Measurements from ENCODE around the gene MYO7A.

MYO7A gene

GRCh38 chr11:77109236-77110019 lies 18.6 kb upstream of the MYO7A start:
- no peaks in the 10 kb centered on the region for H3K36me3 ChIP-seq (ENCODE audit: insufficient read depth)
- H3K27me3 ChIP-seq (ENCODE audit: insufficient read depth, low read depth), result no peaks in the 10 kb centered on the region
- no peak for TF ChIP-seq CTCF (conservative IDR thresholded peaks at IDR 0.05; ENCODE audit: low read depth, low read length)
- H3K4me3 ChIP-seq (IDR thresholded peaks at IDR 0.05; ENCODE audit: insufficient read depth, low read depth, low read length), result no peak overlapping the region
- H4K20me1 ChIP-seq (ENCODE audit: insufficient read depth), result no peaks in the 10 kb centered on the region
- no peak overlapping the region for H3K9ac ChIP-seq
- no peaks in the 10 kb centered on the region for H3K79me2 ChIP-seq (ENCODE audit: insufficient read depth, low read depth)
- no peaks in the 10 kb centered on the region for H3K4me1 ChIP-seq (ENCODE audit: low read depth, poor library complexity, severe bottlenecking)
- H3K27ac ChIP-seq, result no peak overlapping the region
- no peak overlapping the region for H2AFZ ChIP-seq (ENCODE audit: low read depth)
- H3K4me2 ChIP-seq, result no peak overlapping the region

- H2AFZ ChIP-seq (ENCODE audit: low read depth), result no peak overlapping the region
- no peaks in the 10 kb centered on the region for H4K20me1 ChIP-seq (ENCODE audit: insufficient read depth)
- no peak overlapping the region for H3K4me2 ChIP-seq
- no peak for TF ChIP-seq CTCF (conservative IDR thresholded peaks at IDR 0.05; ENCODE audit: low read depth, low read length)
- H3K27ac ChIP-seq, result no peak overlapping the region
- H3K9ac ChIP-seq, result no peak overlapping the region
- H3K4me1 ChIP-seq (ENCODE audit: low read depth, poor library complexity, severe bottlenecking), result no peaks in the 10 kb centered on the region
- H3K4me3 ChIP-seq (IDR thresholded peaks at IDR 0.05; ENCODE audit: insufficient read depth, low read depth, low read length), result no peak overlapping the region
- H3K27me3 ChIP-seq (ENCODE audit: insufficient read depth, low read depth), result no peaks in the 10 kb centered on the region
- H3K79me2 ChIP-seq (ENCODE audit: insufficient read depth, low read depth), result no peaks in the 10 kb centered on the region
- H3K36me3 ChIP-seq (ENCODE audit: insufficient read depth), result no peaks in the 10 kb centered on the region
Observed at GRCh38 chr11:77110836-77111235, 17.2 kb upstream of the MYO7A start.

GRCh38 chr11:77111277-77111676 lies 16.8 kb upstream of the MYO7A start:
- no peak for TF ChIP-seq CTCF (conservative IDR thresholded peaks at IDR 0.05; ENCODE audit: low read depth, low read length)
- Histone ChIP-seq H4K20me1 (ENCODE audit: insufficient read depth) (no peaks in the 10 kb centered on the region), H3K27ac (no peak overlapping the region), H3K4me1 (ENCODE audit: low read depth, poor library complexity, severe bottlenecking) (no peaks in the 10 kb centered on the region), H3K4me3 (IDR thresholded peaks at IDR 0.05; ENCODE audit: insufficient read depth, low read depth, low read length) (no peak overlapping the region), H3K4me2 (no peak overlapping the region), H3K27me3 (ENCODE audit: insufficient read depth, low read depth) (no peaks in the 10 kb centered on the region), H3K79me2 (ENCODE audit: insufficient read depth, low read depth) (no peaks in the 10 kb centered on the region), H3K36me3 (ENCODE audit: insufficient read depth) (no peaks in the 10 kb centered on the region), H2AFZ (ENCODE audit: low read depth) (no peak overlapping the region), H3K9ac (no peak overlapping the region)

DNA sequence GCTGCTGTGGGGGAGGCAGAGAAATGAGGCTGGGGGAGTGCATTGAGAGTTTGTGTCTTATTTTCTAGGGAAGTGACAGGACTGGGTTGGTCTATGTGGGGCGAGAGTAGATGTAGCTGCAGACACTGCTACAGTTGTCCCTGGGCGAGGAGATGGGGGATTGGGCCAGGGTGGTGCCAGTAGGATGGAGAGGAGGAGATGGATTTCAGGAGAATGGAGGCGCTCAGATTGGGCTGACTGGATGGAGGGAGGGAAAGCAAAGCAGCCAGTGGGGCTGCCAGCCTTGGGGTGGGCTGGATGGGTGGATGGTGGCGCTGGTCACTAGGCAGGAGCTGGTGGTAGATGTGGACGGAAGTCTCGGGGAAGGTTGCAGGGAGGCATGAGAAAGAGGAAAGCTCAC lies 16.1 kb upstream of the MYO7A start:
- Histone ChIP-seq H3K79me2 (ENCODE audit: insufficient read depth, low read depth) (no peaks in the 10 kb centered on the region), H3K4me1 (ENCODE audit: low read depth, poor library complexity, severe bottlenecking) (no peaks in the 10 kb centered on the region), H3K9ac (no peak overlapping the region), H3K27me3 (ENCODE audit: insufficient read depth, low read depth) (no peaks in the 10 kb centered on the region), H3K27ac (no peak overlapping the region), H3K4me2 (no peak overlapping the region), H3K4me3 (IDR thresholded peaks at IDR 0.05; ENCODE audit: insufficient read depth, low read depth, low read length) (no peak overlapping the region), H2AFZ (ENCODE audit: low read depth) (no peak overlapping the region), H4K20me1 (ENCODE audit: insufficient read depth) (no peaks in the 10 kb centered on the region), H3K36me3 (ENCODE audit: insufficient read depth) (no peaks in the 10 kb centered on the region)
- TF ChIP-seq CTCF (conservative IDR thresholded peaks at IDR 0.05; ENCODE audit: low read depth, low read length), result no peak
